Tibial nerve (tissue), 4 donors: ENCODE data around the gene UBTD1.

Experiments used
- CTCF ChIP-seq, 5 experiments: fragments of 200-600 bp in 3 of 5; fragments of 450-650 bp in 2 of 5; sonication (generic) in 3 of 5; IDR thresholded peaks; one replicate each; pipeline ENCODE4 v1.5.1; 2016 to 2019; ENCODE audit warnings: antibody characterized with exemption in 5 of 5, mild to moderate bottlenecking in 3 of 5, moderate library complexity in 2 of 5
- EP300 ChIP-seq, 2 donors: sonication (generic); formaldehyde crosslinking; IDR thresholded peaks; one replicate each; pipeline ENCODE4 v1.6.1; 2017; ENCODE audit warnings: antibody characterized with exemption in 2 of 2, mild to moderate bottlenecking in 1 of 2

GRCh38 chr10:97533888-97534287, 35.2 kb downstream of the UBTD1 start:
- TF ChIP-seq CTCF (IDR thresholded peaks at IDR 0.05) (no peak), EP300 (IDR thresholded peaks at IDR 0.05) (no peak)
